Activated T-cell treated with anti-CD3 and anti-CD28 coated beads, Interleukin-2, amount 50 U/mL, for 48 hours (primary cell): ENCODE measurements around the gene CCDC74A.
"Not testable (repeated sequence)": the region's sequence is repeated elsewhere in the genome, so short reads cannot be mapped to it uniquely, and the experiment has no call there.

ENCODE experiments used
- DNase-seq, 2 experiments: peaks; one replicate each; pipeline ENCODE4 v3.0.0-alpha.2; 2020

Gene CCDC74A

GRCh38 chr2:131566371-131566770, 38.7 kb downstream of the CCDC74A start:
- no peak for DNase-seq

GRCh38 chr2:131567891-131568290, 40.2 kb downstream of the CCDC74A start:
- no peak for DNase-seq

GRCh38 chr2:131568401-131568800, 40.7 kb downstream of the CCDC74A start:
- not testable (repeated sequence) for DNase-seq

GRCh38 chr2:131572175-131572574, 44.5 kb downstream of the CCDC74A start:
- DNase-seq, result no peak

- no peak for DNase-seq
Measured at GRCh38 chr2:131577812-131578211, 50.1 kb downstream of the CCDC74A start.

GRCh38 chr2:131580187-131580586, 52.5 kb downstream of the CCDC74A start:
- DNase-seq, result no peak
